HCT116 (cell line): ENCODE data around the gene USP7. TPM values are rescaled to one million over a fixed set of nuclear protein-coding genes. Genes with fewer than 3 reads are reported as not detected.

Experiments
- ATAC-seq: fragments of 200-7000 bp; cut with Tn5 transposase; 2 replicates; pipeline ENCODE4 v1.9.1; 2020; ENCODE audit warnings: mild to moderate bottlenecking, moderate library complexity
- BruUV-seq: library from RNA; stranded (reverse); fragments of 400-500 nt; replicated peaks from 2 replicates; lab custom pipeline; 2021; lab: Mats Ljungman, UMichigan
- CTCF ChIA-PET: fragments of 300-600 bp; sonication (Branson Sonifier 250); formaldehyde crosslinking; loops from one replicate; lab custom pipeline; 2021; ENCODE audit warnings: antibody characterized with exemption; lab: Charles Lee
- POLR2A ChIA-PET: fragments of 300-600, 350-600 bp; sonication (Branson Sonifier 250); formaldehyde crosslinking; loops from one replicate; lab custom pipeline; 2021; ENCODE audit warnings: antibody characterized with exemption; lab: Charles Lee
- RAD21 ChIA-PET, 2 experiments: fragments of 300-600 bp; sonication (Branson Sonifier 250); formaldehyde crosslinking; loops; one replicate each; lab custom pipeline; 2023; ENCODE audit warnings: low total read pairs in 2 of 2; ENCODE audit not compliant: uncharacterized antibody in 2 of 2, unreplicated experiment in 2 of 2, low non-redundant PET in 1 of 2; lab: Charles Lee
- DNase-seq: peaks from one replicate; pipeline ENCODE4 v3.0.0-alpha.2; 2010; ENCODE audit warnings: low read depth, low spot score
- H2AFZ ChIP-seq: fragments of 200-600 bp; shearing (Covaris generic), sonication (generic); 2 replicates; pipeline ENCODE4 v1.6.1; 2017; ENCODE audit warnings: low read depth, mixed run types, mixed read lengths, antibody characterized with exemption, low read length; ENCODE audit not compliant: poor library complexity, severe bottlenecking
- H3K27ac ChIP-seq: 2 replicates; pipeline ENCODE4 v1.5.1; 2012; ENCODE audit warnings: low read depth, low read length
- H3K27me3 ChIP-seq: fragments of 200-600 bp; sonication (generic); 2 replicates; pipeline ENCODE4 v1.6.1; 2016; ENCODE audit warnings: mixed run types, low read length, mixed read lengths; ENCODE audit not compliant: insufficient read depth
- H3K36me3 ChIP-seq, 2 experiments: fragments of 200-500 bp in 1 of 2; fragments of 200-600 bp in 1 of 2; sonication (Bioruptor generic) in 1 of 2; sonication (generic) in 1 of 2; 2 replicates each; pipeline versions ENCODE4 v1.5.1 to v1.6.1; 2014 to 2016; ENCODE audit warnings: low read length in 2 of 2, inconsistent platforms in 1 of 2, mixed read lengths in 1 of 2, mixed run types in 1 of 2; ENCODE audit not compliant: insufficient read depth in 2 of 2, control insufficient read depth in 1 of 2
- H3K4me1 ChIP-seq, 2 experiments: fragments of 200-600 bp in 1 of 2; sonication (generic) in 1 of 2; 2 replicates each; pipeline versions ENCODE4 v1.5.1 to v1.6.1; 2012 to 2017; ENCODE audit warnings: low read length in 2 of 2, inconsistent platforms in 1 of 2, mild to moderate bottlenecking in 1 of 2, mixed read lengths in 1 of 2, mixed run types in 1 of 2, moderate library complexity in 1 of 2; ENCODE audit not compliant: insufficient read depth in 2 of 2, control insufficient read depth in 1 of 2
- H3K4me2 ChIP-seq: fragments of 200-600 bp; sonication (generic); 2 replicates; pipeline ENCODE4 v1.6.1; 2017; ENCODE audit warnings: mixed run types, low read length, mixed read lengths
- H3K4me3 ChIP-seq, 2 experiments: fragments of 200-600 bp in 1 of 2; sonication (generic) in 1 of 2; replicated peaks in 1 of 2; 2 replicates each; pipeline ENCODE4 v1.5.1; 2011 to 2016; ENCODE audit warnings: low read length in 2 of 2, control low read depth in 1 of 2, low read depth in 1 of 2, mild to moderate bottlenecking in 1 of 2, mixed read lengths in 1 of 2, mixed run types in 1 of 2
- H3K79me2 ChIP-seq: fragments of 200-600 bp; sonication (generic); 2 replicates; pipeline ENCODE4 v1.6.1; 2017; ENCODE audit warnings: mild to moderate bottlenecking, mixed run types, low read length, moderate library complexity, mixed read lengths; ENCODE audit not compliant: insufficient read depth
- H3K9ac ChIP-seq: fragments of 200-600 bp; sonication (generic); 2 replicates; pipeline ENCODE4 v1.6.1; 2016; ENCODE audit warnings: low read length, mixed read lengths
- H3K9me2 ChIP-seq: fragments of 200-600 bp; sonication (generic), shearing (Covaris generic); 2 replicates; pipeline ENCODE4 v1.6.1; 2017; ENCODE audit warnings: mixed run types, mild to moderate bottlenecking, moderate library complexity; ENCODE audit not compliant: insufficient read depth
- H3K9me3 ChIP-seq, 2 experiments: fragments of 200-500 bp in 1 of 2; fragments of 200-600 bp in 1 of 2; sonication (Bioruptor generic) in 1 of 2; sonication (generic) in 1 of 2; 2 replicates each; pipeline ENCODE4 v1.6.1; 2014 to 2017; ENCODE audit warnings: low read length in 2 of 2, mixed read lengths in 2 of 2, inconsistent platforms in 1 of 2, low read depth in 1 of 2, mild to moderate bottlenecking in 1 of 2, mixed run types in 1 of 2, moderate library complexity in 1 of 2; ENCODE audit not compliant: control insufficient read depth in 1 of 2, insufficient read depth in 1 of 2
- H4K20me1 ChIP-seq: fragments of 200-600 bp; sonication (generic), shearing (Covaris generic); 2 replicates; pipeline ENCODE4 v1.6.1; 2017; ENCODE audit warnings: mixed run types, mild to moderate bottlenecking, moderate library complexity; ENCODE audit not compliant: insufficient read depth
- CBX3 ChIP-seq: IDR thresholded peaks from 2 replicates; pipeline ENCODE4 v1.6.1; 2012; ENCODE audit warnings: low read depth
- CEBPB ChIP-seq: IDR thresholded peaks from 2 replicates; pipeline ENCODE4 v1.6.1; 2012; ENCODE audit warnings: low read depth
- EGR1 ChIP-seq: IDR thresholded peaks from 2 replicates; pipeline ENCODE4 v1.6.1; 2012; ENCODE audit warnings: low read depth
- EZH2 ChIP-seq: fragments of 200-600 bp; sonication (generic); IDR thresholded peaks from 2 replicates; pipeline ENCODE4 v1.6.1; 2017; ENCODE audit warnings: antibody characterized with exemption, mixed run types
- EZH2phosphoT487 ChIP-seq: fragments of 200-600 bp; IDR thresholded peaks from 2 replicates; pipeline ENCODE4 v1.6.1; 2018; ENCODE audit warnings: antibody characterized with exemption, borderline replicate concordance
- FOSL1 ChIP-seq: IDR thresholded peaks from 2 replicates; pipeline ENCODE4 v1.6.1; 2012; ENCODE audit warnings: low read depth
- JUND ChIP-seq: IDR thresholded peaks from 2 replicates; pipeline ENCODE4 v1.6.1; 2012
- POLR2A ChIP-seq: IDR thresholded peaks from 2 replicates; pipeline ENCODE4 v1.7.0; 2011; ENCODE audit warnings: borderline replicate concordance; ENCODE audit not compliant: insufficient read depth, insufficient read length; ENCODE audit errors: extremely low read depth
- POLR2AphosphoS5 ChIP-seq: IDR thresholded peaks from 2 replicates; pipeline ENCODE4 v1.6.1; 2011; ENCODE audit warnings: mild to moderate bottlenecking, low read depth, low read length, moderate library complexity
- RAD21 ChIP-seq: IDR thresholded peaks from 2 replicates; pipeline ENCODE4 v1.6.1; 2012; ENCODE audit warnings: low read depth, mild to moderate bottlenecking
- SIN3A ChIP-seq: IDR thresholded peaks from 2 replicates; pipeline ENCODE4 v1.6.1; 2012; ENCODE audit warnings: low read depth
- YY1 ChIP-seq: IDR thresholded peaks from 2 replicates; pipeline ENCODE4 v1.6.1; 2011; ENCODE audit warnings: low read length, low read depth, moderate library complexity, mild to moderate bottlenecking; ENCODE audit not compliant: insufficient replicate concordance; ENCODE audit errors: extremely low read depth
- intact Hi-C: fragments of 100-400 bp; cut with micrococcal nuclease; formaldehyde crosslinking; loops from 2 replicates; pipeline ENCODE4 v1.10.0; 2022
- total RNA-seq: library from RNA; stranded (reverse); gene quantifications from one replicate; pipeline ENCODE4 v1.2.1, GENCODE V29; 2021; ENCODE audit not compliant: unreplicated experiment
- TF ChIP-seq, protein P1 (sequence below): IDR thresholded peaks from 2 replicates; pipeline ENCODE4 v1.6.1; 2011; ENCODE audit warnings: mild to moderate bottlenecking, low read length, moderate library complexity; ENCODE audit not compliant: insufficient replicate concordance; ENCODE audit errors: extremely low read depth

USP7 gene
- total RNA-seq, 1 experiment from 2014 or later: 154 TPM

DNA sequence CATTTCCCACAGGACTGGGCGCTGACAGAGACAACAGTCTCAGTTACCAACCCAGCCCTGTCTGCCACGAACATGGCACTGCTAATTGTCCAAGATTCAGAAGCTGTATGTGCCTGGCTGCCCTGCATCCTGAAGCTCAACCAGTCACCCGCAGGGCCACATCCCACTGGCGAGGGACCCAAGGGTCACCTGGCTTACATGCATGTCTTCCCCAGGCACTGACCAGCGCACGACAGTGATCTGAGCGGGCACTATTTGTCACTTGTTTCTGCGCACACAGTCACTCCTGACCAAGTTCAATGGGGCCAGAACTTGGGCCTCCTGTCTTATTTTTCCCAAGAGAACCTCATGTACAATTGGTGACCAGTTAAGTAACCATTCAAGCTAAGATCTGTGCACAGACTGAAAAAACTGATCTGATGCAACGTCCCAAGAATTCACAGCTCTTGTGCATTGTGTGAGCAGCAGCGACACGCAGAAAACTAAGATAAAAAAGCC lies 13.1 kb downstream of the USP7 start:
- BruUV-seq: no TSS peak

More for the DNA sequence above, 13.1 kb downstream of the USP7 start:
- no peaks in the 10 kb centered on the region for H3K27me3 ChIP-seq
- H3K4me1 ChIP-seq: peaks cover 0 to 3% of the 10 kb centered on the region in 2 experiments; a peak in 2 of 4 replicates
- peaks cover 56% of the 10 kb centered on the region; the same call in 1 of the 2 replicates for H4K20me1 ChIP-seq
- no peaks in the 10 kb centered on the region for H3K9me3 ChIP-seq
- DNase-seq: no peak
- POLR2A ChIA-PET: no interaction called here
- no peak for ATAC-seq
- RAD21 ChIA-PET: no interaction called here
- no peak overlapping the region for H3K4me2 ChIP-seq
- H3K9ac ChIP-seq: no peak overlapping the region
- peaks cover 95% of the 10 kb centered on the region for H3K79me2 ChIP-seq
- H3K27ac ChIP-seq: no peak overlapping the region
- CTCF ChIA-PET: no interaction called here
- no peaks in the 10 kb centered on the region for H3K9me2 ChIP-seq
- no peak overlapping the region for H3K4me3 ChIP-seq
- H2AFZ ChIP-seq: no peak overlapping the region
- intact Hi-C loops: no loop called here
- no peaks in the 10 kb centered on the region for H3K36me3 ChIP-seq
- TF ChIP-seq FOSL1: no peak
- TF ChIP-seq CEBPB: no peak
- no peak for TF ChIP-seq JUND
- no peak for TF ChIP-seq EZH2
- TF ChIP-seq EZH2phosphoT487: no peak
- no peak for TF ChIP-seq POLR2AphosphoS5
- TF ChIP-seq, protein P1, sequence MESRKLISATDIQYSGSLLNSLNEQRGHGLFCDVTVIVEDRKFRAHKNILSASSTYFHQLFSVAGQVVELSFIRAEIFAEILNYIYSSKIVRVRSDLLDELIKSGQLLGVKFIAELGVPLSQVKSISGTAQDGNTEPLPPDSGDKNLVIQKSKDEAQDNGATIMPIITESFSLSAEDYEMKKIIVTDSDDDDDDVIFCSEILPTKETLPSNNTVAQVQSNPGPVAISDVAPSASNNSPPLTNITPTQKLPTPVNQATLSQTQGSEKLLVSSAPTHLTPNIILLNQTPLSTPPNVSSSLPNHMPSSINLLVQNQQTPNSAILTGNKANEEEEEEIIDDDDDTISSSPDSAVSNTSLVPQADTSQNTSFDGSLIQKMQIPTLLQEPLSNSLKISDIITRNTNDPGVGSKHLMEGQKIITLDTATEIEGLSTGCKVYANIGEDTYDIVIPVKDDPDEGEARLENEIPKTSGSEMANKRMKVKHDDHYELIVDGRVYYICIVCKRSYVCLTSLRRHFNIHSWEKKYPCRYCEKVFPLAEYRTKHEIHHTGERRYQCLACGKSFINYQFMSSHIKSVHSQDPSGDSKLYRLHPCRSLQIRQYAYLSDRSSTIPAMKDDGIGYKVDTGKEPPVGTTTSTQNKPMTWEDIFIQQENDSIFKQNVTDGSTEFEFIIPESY: no peak
- no peak for TF ChIP-seq YY1
- no peak for TF ChIP-seq RAD21
- no peak for TF ChIP-seq CBX3
- TF ChIP-seq EGR1: no peak
- no peak for TF ChIP-seq POLR2A
- TF ChIP-seq SIN3A: no peak
